ENCODE measurements around the gene TMEM247. TPM values are rescaled to one million over a fixed set of nuclear protein-coding genes. Genes with fewer than 3 reads are reported as not detected.

TMEM247 gene
- total RNA-seq, 1 experiment from 2014 or later: not detected

DNA sequence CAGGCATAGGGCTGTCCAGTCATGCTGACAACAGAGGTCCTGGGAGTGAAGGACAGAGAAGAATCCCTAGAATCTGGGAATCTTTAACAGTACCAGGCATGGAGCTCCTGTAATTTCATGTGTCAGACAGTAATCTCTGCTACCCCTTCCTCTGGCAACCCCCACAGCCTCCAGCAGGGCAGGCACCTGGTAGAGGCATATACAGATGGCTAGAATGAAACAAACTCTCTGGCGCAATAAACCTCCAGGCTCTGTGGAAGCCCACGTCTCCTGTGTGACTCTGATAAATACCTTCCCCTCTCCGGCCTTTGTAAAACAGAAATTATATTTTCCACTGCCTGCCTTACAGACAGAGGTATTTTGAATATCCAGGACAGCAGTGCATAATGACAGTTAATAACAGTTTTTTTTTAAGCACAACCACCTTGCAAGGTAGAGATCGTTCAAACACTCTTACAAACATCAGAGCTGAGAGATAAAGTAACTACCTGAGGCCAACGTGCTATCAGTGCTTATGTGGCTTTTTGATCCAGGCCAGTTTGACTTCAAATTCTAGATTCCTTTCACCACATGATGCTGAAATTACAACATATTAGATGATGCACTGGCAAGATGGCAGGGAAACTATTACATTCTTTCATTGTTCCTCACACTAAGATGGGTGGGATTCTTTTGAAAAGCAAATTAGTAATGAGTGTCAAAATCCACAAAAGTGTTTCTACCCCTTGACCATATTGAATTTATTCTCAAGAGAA is 47.7 kb upstream of the TMEM247 start:
- H3K4me2 ChIP-seq (ENCODE audit: low read length): no peak overlapping the region
- no peak overlapping the region for H3K9ac ChIP-seq (ENCODE audit: low read length)
- TF ChIP-seq EZH2phosphoT487 (IDR thresholded peaks at IDR 0.05; ENCODE audit: borderline replicate concordance, low read length) (no peak), EZH2 (IDR thresholded peaks at IDR 0.05; ENCODE audit: low read length, unreplicated experiment) (no peak)
- TF ChIP-seq, protein P1, sequence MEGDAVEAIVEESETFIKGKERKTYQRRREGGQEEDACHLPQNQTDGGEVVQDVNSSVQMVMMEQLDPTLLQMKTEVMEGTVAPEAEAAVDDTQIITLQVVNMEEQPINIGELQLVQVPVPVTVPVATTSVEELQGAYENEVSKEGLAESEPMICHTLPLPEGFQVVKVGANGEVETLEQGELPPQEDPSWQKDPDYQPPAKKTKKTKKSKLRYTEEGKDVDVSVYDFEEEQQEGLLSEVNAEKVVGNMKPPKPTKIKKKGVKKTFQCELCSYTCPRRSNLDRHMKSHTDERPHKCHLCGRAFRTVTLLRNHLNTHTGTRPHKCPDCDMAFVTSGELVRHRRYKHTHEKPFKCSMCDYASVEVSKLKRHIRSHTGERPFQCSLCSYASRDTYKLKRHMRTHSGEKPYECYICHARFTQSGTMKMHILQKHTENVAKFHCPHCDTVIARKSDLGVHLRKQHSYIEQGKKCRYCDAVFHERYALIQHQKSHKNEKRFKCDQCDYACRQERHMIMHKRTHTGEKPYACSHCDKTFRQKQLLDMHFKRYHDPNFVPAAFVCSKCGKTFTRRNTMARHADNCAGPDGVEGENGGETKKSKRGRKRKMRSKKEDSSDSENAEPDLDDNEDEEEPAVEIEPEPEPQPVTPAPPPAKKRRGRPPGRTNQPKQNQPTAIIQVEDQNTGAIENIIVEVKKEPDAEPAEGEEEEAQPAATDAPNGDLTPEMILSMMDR (conservative IDR thresholded peaks at IDR 0.05; ENCODE audit: low read depth, low read length): no peak
- ATAC-seq: no peak
- no peaks in the 10 kb centered on the region for H3F3A ChIP-seq (ENCODE audit: low read length, unreplicated experiment)
- no peaks in the 10 kb centered on the region for H3K4me1 ChIP-seq (ENCODE audit: insufficient read depth, low read length)
- no peak overlapping the region for H2AFZ ChIP-seq (ENCODE audit: low read length)
- intact Hi-C loops (cut with micrococcal nuclease): no loop called here
- H3K27me3 ChIP-seq (ENCODE audit: low read length): no peaks in the 10 kb centered on the region
- no peaks in the 10 kb centered on the region for H3K9me2 ChIP-seq (replicated peaks; ENCODE audit: low read length)
- ChIA-PET CTCF (no interaction called here), POLR2A (ENCODE audit: unreplicated experiment) (interaction anchor here (0.7 kb wide), 1 partner anchor 340 kb away, joined by 3 read pairs; no protein-coding TSS in a partner anchor)
- BruUV-seq (replicated peaks): no TSS peak
- H3K79me2 ChIP-seq (ENCODE audit: low read length): no peaks in the 10 kb centered on the region
- no peaks in the 10 kb centered on the region for H4K20me1 ChIP-seq (ENCODE audit: low read length)
- DNase-seq: no peak
- H3K9me3 ChIP-seq (ENCODE audit: low read length): no peaks in the 10 kb centered on the region
- H3K4me3 ChIP-seq (ENCODE audit: low read length): no peak overlapping the region
- no peak overlapping the region for H3K27ac ChIP-seq (ENCODE audit: low read length)
- no peaks in the 10 kb centered on the region for H3K36me3 ChIP-seq (ENCODE audit: low read depth, low read length)

DNA sequence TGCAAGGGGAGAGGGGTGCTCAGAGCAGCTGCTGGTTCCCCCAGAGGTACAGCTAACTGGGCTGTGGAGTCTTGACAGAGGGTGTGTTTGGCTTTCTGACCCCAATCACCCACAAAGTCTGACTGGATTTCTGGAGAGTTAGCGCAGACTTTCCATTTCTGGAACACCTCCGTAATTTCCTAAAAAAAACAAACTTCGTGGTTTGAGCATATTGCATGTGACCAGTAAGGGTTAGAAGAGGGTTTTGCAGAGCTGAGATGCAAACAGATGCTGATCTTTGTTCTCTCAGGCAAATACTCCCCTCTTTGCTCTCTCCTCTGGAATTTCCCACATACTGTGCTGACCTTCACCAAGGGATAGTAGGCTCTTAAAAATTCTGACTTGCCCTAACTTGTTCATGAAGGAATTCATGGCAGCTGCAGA is 44.5 kb upstream of the TMEM247 start:
- no peaks in the 10 kb centered on the region for H3K9me3 ChIP-seq (ENCODE audit: low read length)
- ChIA-PET CTCF (no interaction called here), POLR2A (ENCODE audit: unreplicated experiment) (no interaction called here)
- H3K4me1 ChIP-seq (ENCODE audit: insufficient read depth, low read length): no peaks in the 10 kb centered on the region
- no peak overlapping the region for H3K4me2 ChIP-seq (ENCODE audit: low read length)
- H3K27me3 ChIP-seq (ENCODE audit: low read length): no peaks in the 10 kb centered on the region
- no TSS peak for BruUV-seq (replicated peaks)
- ATAC-seq (no peak), DNase-seq (no peak)
- no peaks in the 10 kb centered on the region for H3K79me2 ChIP-seq (ENCODE audit: low read length)
- H4K20me1 ChIP-seq (ENCODE audit: low read length): no peaks in the 10 kb centered on the region
- H3K4me3 ChIP-seq (ENCODE audit: low read length): no peak overlapping the region
- TF ChIP-seq EZH2phosphoT487 (IDR thresholded peaks at IDR 0.05; ENCODE audit: borderline replicate concordance, low read length) (no peak), EZH2 (IDR thresholded peaks at IDR 0.05; ENCODE audit: low read length, unreplicated experiment) (no peak)
- TF ChIP-seq, protein P1 (conservative IDR thresholded peaks at IDR 0.05; ENCODE audit: low read depth, low read length): no peak
- no peak overlapping the region for H3K27ac ChIP-seq (ENCODE audit: low read length)
- H3K9me2 ChIP-seq (replicated peaks; ENCODE audit: low read length): no peaks in the 10 kb centered on the region
- H2AFZ ChIP-seq (ENCODE audit: low read length): no peak overlapping the region
- intact Hi-C loops (cut with micrococcal nuclease): no loop called here
- no peak overlapping the region for H3K9ac ChIP-seq (ENCODE audit: low read length)
- no peaks in the 10 kb centered on the region for H3K36me3 ChIP-seq (ENCODE audit: low read depth, low read length)
- no peaks in the 10 kb centered on the region for H3F3A ChIP-seq (ENCODE audit: low read length, unreplicated experiment)

DNA sequence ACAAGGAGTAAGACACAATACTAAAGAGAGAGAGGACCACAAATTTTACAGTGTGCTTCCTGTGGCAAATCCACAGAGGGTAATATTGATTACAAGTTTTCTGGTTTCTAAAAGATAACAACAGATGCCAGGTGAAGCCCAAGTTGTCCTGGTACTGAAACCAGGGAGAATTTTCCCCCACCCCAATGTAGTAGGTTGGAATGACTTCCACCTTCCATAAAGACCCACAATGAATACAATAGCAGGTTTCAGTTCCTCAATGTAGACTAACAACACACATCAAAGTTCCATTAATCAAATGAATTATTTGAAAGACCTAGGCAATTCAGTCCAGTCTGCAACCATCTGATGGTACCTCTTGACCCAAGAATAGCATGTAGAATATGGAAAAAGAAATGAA is 44.0 kb upstream of the TMEM247 start:
- POLR2A ChIA-PET (ENCODE audit: unreplicated experiment): no interaction called here
- intact Hi-C loops (cut with micrococcal nuclease): no loop called here

More for the DNA sequence above, 44.0 kb upstream of the TMEM247 start:
- no peak overlapping the region for H2AFZ ChIP-seq (ENCODE audit: low read length)
- H3F3A ChIP-seq (ENCODE audit: low read length, unreplicated experiment): no peaks in the 10 kb centered on the region
- H3K4me3 ChIP-seq (ENCODE audit: low read length): no peak overlapping the region
- H3K9me3 ChIP-seq (ENCODE audit: low read length): no peaks in the 10 kb centered on the region
- no peaks in the 10 kb centered on the region for H3K4me1 ChIP-seq (ENCODE audit: insufficient read depth, low read length)
- no TSS peak for BruUV-seq (replicated peaks)
- no peak overlapping the region for H3K9ac ChIP-seq (ENCODE audit: low read length)
- ATAC-seq (no peak), DNase-seq (no peak)
- H3K79me2 ChIP-seq (ENCODE audit: low read length): no peaks in the 10 kb centered on the region
- TF ChIP-seq, protein P1 (conservative IDR thresholded peaks at IDR 0.05; ENCODE audit: low read depth, low read length): no peak
- TF ChIP-seq EZH2phosphoT487 (IDR thresholded peaks at IDR 0.05; ENCODE audit: borderline replicate concordance, low read length): no peak
- TF ChIP-seq EZH2 (IDR thresholded peaks at IDR 0.05; ENCODE audit: low read length, unreplicated experiment): no peak
- H3K27ac ChIP-seq (ENCODE audit: low read length): no peak overlapping the region
- no peaks in the 10 kb centered on the region for H3K36me3 ChIP-seq (ENCODE audit: low read depth, low read length)
- H3K4me2 ChIP-seq (ENCODE audit: low read length): no peak overlapping the region
- no peaks in the 10 kb centered on the region for H3K27me3 ChIP-seq (ENCODE audit: low read length)
- CTCF ChIA-PET: no interaction called here
- no peaks in the 10 kb centered on the region for H3K9me2 ChIP-seq (replicated peaks; ENCODE audit: low read length)
- H4K20me1 ChIP-seq (ENCODE audit: low read length): no peaks in the 10 kb centered on the region

Measured in PC-3 (cell line).